HCT116 (cell line): ENCODE results near the gene GUCY2C. TPM values are rescaled to one million over a fixed set of nuclear protein-coding genes. Genes with fewer than 3 reads are reported as not detected.

Experiments used
- ATAC-seq: fragments of 200-7000 bp; cut with Tn5 transposase; 2 replicates; pipeline ENCODE4 v1.9.1; 2020; ENCODE audit warnings: mild to moderate bottlenecking, moderate library complexity
- BruUV-seq: library from RNA; stranded (reverse); fragments of 400-500 nt; replicated peaks from 2 replicates; lab custom pipeline; 2021; lab: Mats Ljungman, UMichigan
- CTCF ChIA-PET: fragments of 300-600 bp; sonication (Branson Sonifier 250); formaldehyde crosslinking; loops from one replicate; lab custom pipeline; 2021; ENCODE audit warnings: antibody characterized with exemption; lab: Charles Lee
- POLR2A ChIA-PET: fragments of 300-600, 350-600 bp; sonication (Branson Sonifier 250); formaldehyde crosslinking; loops from one replicate; lab custom pipeline; 2021; ENCODE audit warnings: antibody characterized with exemption; lab: Charles Lee
- RAD21 ChIA-PET, 2 experiments: fragments of 300-600 bp; sonication (Branson Sonifier 250); formaldehyde crosslinking; loops; one replicate each; lab custom pipeline; 2023; ENCODE audit warnings: low total read pairs in 2 of 2; ENCODE audit not compliant: uncharacterized antibody in 2 of 2, unreplicated experiment in 2 of 2, low non-redundant PET in 1 of 2; lab: Charles Lee
- DNase-seq: peaks from one replicate; pipeline ENCODE4 v3.0.0-alpha.2; 2010; ENCODE audit warnings: low read depth, low spot score
- H2AFZ ChIP-seq: fragments of 200-600 bp; shearing (Covaris generic), sonication (generic); 2 replicates; pipeline ENCODE4 v1.6.1; 2017; ENCODE audit warnings: low read depth, mixed run types, mixed read lengths, antibody characterized with exemption, low read length; ENCODE audit not compliant: poor library complexity, severe bottlenecking
- H3K27ac ChIP-seq: 2 replicates; pipeline ENCODE4 v1.5.1; 2012; ENCODE audit warnings: low read depth, low read length
- H3K27me3 ChIP-seq: fragments of 200-600 bp; sonication (generic); 2 replicates; pipeline ENCODE4 v1.6.1; 2016; ENCODE audit warnings: mixed run types, low read length, mixed read lengths; ENCODE audit not compliant: insufficient read depth
- H3K36me3 ChIP-seq, 2 experiments: fragments of 200-500 bp in 1 of 2; fragments of 200-600 bp in 1 of 2; sonication (Bioruptor generic) in 1 of 2; sonication (generic) in 1 of 2; 2 replicates each; pipeline versions ENCODE4 v1.5.1 to v1.6.1; 2014 to 2016; ENCODE audit warnings: low read length in 2 of 2, inconsistent platforms in 1 of 2, mixed read lengths in 1 of 2, mixed run types in 1 of 2; ENCODE audit not compliant: insufficient read depth in 2 of 2, control insufficient read depth in 1 of 2
- H3K4me1 ChIP-seq, 2 experiments: fragments of 200-600 bp in 1 of 2; sonication (generic) in 1 of 2; 2 replicates each; pipeline versions ENCODE4 v1.5.1 to v1.6.1; 2012 to 2017; ENCODE audit warnings: low read length in 2 of 2, inconsistent platforms in 1 of 2, mild to moderate bottlenecking in 1 of 2, mixed read lengths in 1 of 2, mixed run types in 1 of 2, moderate library complexity in 1 of 2; ENCODE audit not compliant: insufficient read depth in 2 of 2, control insufficient read depth in 1 of 2
- H3K4me2 ChIP-seq: fragments of 200-600 bp; sonication (generic); 2 replicates; pipeline ENCODE4 v1.6.1; 2017; ENCODE audit warnings: mixed run types, low read length, mixed read lengths
- H3K4me3 ChIP-seq, 2 experiments: fragments of 200-600 bp in 1 of 2; sonication (generic) in 1 of 2; replicated peaks in 1 of 2; 2 replicates each; pipeline ENCODE4 v1.5.1; 2011 to 2016; ENCODE audit warnings: low read length in 2 of 2, control low read depth in 1 of 2, low read depth in 1 of 2, mild to moderate bottlenecking in 1 of 2, mixed read lengths in 1 of 2, mixed run types in 1 of 2
- H3K79me2 ChIP-seq: fragments of 200-600 bp; sonication (generic); 2 replicates; pipeline ENCODE4 v1.6.1; 2017; ENCODE audit warnings: mild to moderate bottlenecking, mixed run types, low read length, moderate library complexity, mixed read lengths; ENCODE audit not compliant: insufficient read depth
- H3K9ac ChIP-seq: fragments of 200-600 bp; sonication (generic); 2 replicates; pipeline ENCODE4 v1.6.1; 2016; ENCODE audit warnings: low read length, mixed read lengths
- H3K9me2 ChIP-seq: fragments of 200-600 bp; sonication (generic), shearing (Covaris generic); 2 replicates; pipeline ENCODE4 v1.6.1; 2017; ENCODE audit warnings: mixed run types, mild to moderate bottlenecking, moderate library complexity; ENCODE audit not compliant: insufficient read depth
- H3K9me3 ChIP-seq, 2 experiments: fragments of 200-500 bp in 1 of 2; fragments of 200-600 bp in 1 of 2; sonication (Bioruptor generic) in 1 of 2; sonication (generic) in 1 of 2; 2 replicates each; pipeline ENCODE4 v1.6.1; 2014 to 2017; ENCODE audit warnings: low read length in 2 of 2, mixed read lengths in 2 of 2, inconsistent platforms in 1 of 2, low read depth in 1 of 2, mild to moderate bottlenecking in 1 of 2, mixed run types in 1 of 2, moderate library complexity in 1 of 2; ENCODE audit not compliant: control insufficient read depth in 1 of 2, insufficient read depth in 1 of 2
- H4K20me1 ChIP-seq: fragments of 200-600 bp; sonication (generic), shearing (Covaris generic); 2 replicates; pipeline ENCODE4 v1.6.1; 2017; ENCODE audit warnings: mixed run types, mild to moderate bottlenecking, moderate library complexity; ENCODE audit not compliant: insufficient read depth
- EGR1 ChIP-seq: IDR thresholded peaks from 2 replicates; pipeline ENCODE4 v1.6.1; 2012; ENCODE audit warnings: low read depth
- EZH2phosphoT487 ChIP-seq: fragments of 200-600 bp; IDR thresholded peaks from 2 replicates; pipeline ENCODE4 v1.6.1; 2018; ENCODE audit warnings: antibody characterized with exemption, borderline replicate concordance
- JUND ChIP-seq: IDR thresholded peaks from 2 replicates; pipeline ENCODE4 v1.6.1; 2012
- MAX ChIP-seq: IDR thresholded peaks from 2 replicates; pipeline ENCODE4 v1.6.1; 2012
- POLR2A ChIP-seq: IDR thresholded peaks from 2 replicates; pipeline ENCODE4 v1.7.0; 2011; ENCODE audit warnings: borderline replicate concordance; ENCODE audit not compliant: insufficient read depth, insufficient read length; ENCODE audit errors: extremely low read depth
- RAD21 ChIP-seq: IDR thresholded peaks from 2 replicates; pipeline ENCODE4 v1.6.1; 2012; ENCODE audit warnings: low read depth, mild to moderate bottlenecking
- SRF ChIP-seq: IDR thresholded peaks from 2 replicates; pipeline ENCODE4 v1.6.1; 2012; ENCODE audit warnings: low read depth
- TCF7L2 ChIP-seq: IDR thresholded peaks from 2 replicates; pipeline ENCODE4 v1.7.0; 2011; ENCODE audit warnings: borderline replicate concordance, inconsistent platforms; ENCODE audit not compliant: insufficient read depth, insufficient read length; ENCODE audit errors: extremely low read depth
- ZBTB33 ChIP-seq: IDR thresholded peaks from 2 replicates; pipeline ENCODE4 v1.6.1; 2011; ENCODE audit warnings: mild to moderate bottlenecking, low read length, moderate library complexity; ENCODE audit not compliant: insufficient replicate concordance; ENCODE audit errors: extremely low read depth
- ZNF274 ChIP-seq: fragments of 200-500 bp; sonication (Bioruptor generic); IDR thresholded peaks from 2 replicates; pipeline ENCODE4 v1.6.1; 2014; ENCODE audit warnings: mild to moderate bottlenecking, low read depth, low read length, inconsistent platforms
- intact Hi-C: fragments of 100-400 bp; cut with micrococcal nuclease; formaldehyde crosslinking; loops from 2 replicates; pipeline ENCODE4 v1.10.0; 2022
- total RNA-seq: library from RNA; stranded (reverse); gene quantifications from one replicate; pipeline ENCODE4 v1.2.1, GENCODE V29; 2021; ENCODE audit not compliant: unreplicated experiment

Gene GUCY2C
- total RNA-seq, 1 experiment from 2014 or later = not detected

GRCh38 chr12:14654416-14654815 is 42.0 kb downstream of the GUCY2C start:
- no peaks in the 10 kb centered on the region for H3K9me2 ChIP-seq
- RAD21 ChIA-PET = no interaction called here
- no peaks in the 10 kb centered on the region for H3K36me3 ChIP-seq
- no peak overlapping the region for H3K4me2 ChIP-seq
- H3K9ac ChIP-seq = no peak overlapping the region
- H3K9me3 ChIP-seq = no peaks in the 10 kb centered on the region
- CTCF ChIA-PET = no interaction called here
- H3K27ac ChIP-seq = no peak overlapping the region
- H3K4me1 ChIP-seq = no peaks in the 10 kb centered on the region
- H4K20me1 ChIP-seq = no peaks in the 10 kb centered on the region
- intact Hi-C loops = no loop called here
- ATAC-seq (no peak), DNase-seq (no peak)
- TF ChIP-seq JUND (no peak), TCF7L2 (no peak), SRF (no peak), ZBTB33 (no peak), POLR2A (no peak), EZH2phosphoT487 (no peak), EGR1 (no peak), ZNF274 (no peak), RAD21 (no peak), MAX (no peak)
- H3K79me2 ChIP-seq = no peaks in the 10 kb centered on the region
- no peaks in the 10 kb centered on the region for H3K27me3 ChIP-seq
- no peak overlapping the region for H3K4me3 ChIP-seq
- BruUV-seq = no TSS peak
- POLR2A ChIA-PET = no interaction called here
- no peak overlapping the region for H2AFZ ChIP-seq
